DMS 273 (cell line): ENCODE measurements around the gene NENF.
A peak's percentile ranks its signal among the peaks of the same experiment; 100 is the strongest.
"Not testable (repeated sequence)": the region's sequence is repeated elsewhere in the genome, so short reads cannot be mapped to it uniquely, and the experiment has no call there.

Experiments used
- DNase-seq: peaks from one replicate; lab custom pipeline; 2025; ENCODE audit not compliant: unreplicated experiment; lab: John Stamatoyannopoulos, UW

Gene NENF

GRCh38 chr1:212432661-212433576, at the start of gene NENF:
TSS of gene NENF (plus strand) at chr1:212432920. CDS start at chr1:212432944, 24 bp downstream.
- peak; percentile 96 for DNase-seq

DNA sequence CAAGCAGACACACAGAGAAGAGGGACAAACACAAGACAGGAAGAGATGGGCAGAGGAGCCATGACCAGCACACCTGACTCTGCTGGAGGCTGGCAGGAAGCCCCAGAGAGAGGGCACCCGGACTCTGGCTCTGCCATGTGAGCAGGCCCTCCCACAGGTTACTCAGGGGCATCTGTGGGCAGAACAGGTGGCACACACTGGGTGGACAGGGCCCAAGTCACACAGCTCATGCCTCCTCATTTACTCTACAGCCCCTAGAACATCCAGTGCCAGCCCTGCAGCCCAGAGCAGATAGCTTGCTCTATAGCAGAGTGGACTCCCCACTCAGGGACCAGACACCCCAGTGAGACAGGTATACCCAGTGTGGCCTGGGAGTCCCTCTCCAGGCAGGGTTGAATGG, 46.7 kb upstream of the NENF start:
- no peak for DNase-seq

DNA sequence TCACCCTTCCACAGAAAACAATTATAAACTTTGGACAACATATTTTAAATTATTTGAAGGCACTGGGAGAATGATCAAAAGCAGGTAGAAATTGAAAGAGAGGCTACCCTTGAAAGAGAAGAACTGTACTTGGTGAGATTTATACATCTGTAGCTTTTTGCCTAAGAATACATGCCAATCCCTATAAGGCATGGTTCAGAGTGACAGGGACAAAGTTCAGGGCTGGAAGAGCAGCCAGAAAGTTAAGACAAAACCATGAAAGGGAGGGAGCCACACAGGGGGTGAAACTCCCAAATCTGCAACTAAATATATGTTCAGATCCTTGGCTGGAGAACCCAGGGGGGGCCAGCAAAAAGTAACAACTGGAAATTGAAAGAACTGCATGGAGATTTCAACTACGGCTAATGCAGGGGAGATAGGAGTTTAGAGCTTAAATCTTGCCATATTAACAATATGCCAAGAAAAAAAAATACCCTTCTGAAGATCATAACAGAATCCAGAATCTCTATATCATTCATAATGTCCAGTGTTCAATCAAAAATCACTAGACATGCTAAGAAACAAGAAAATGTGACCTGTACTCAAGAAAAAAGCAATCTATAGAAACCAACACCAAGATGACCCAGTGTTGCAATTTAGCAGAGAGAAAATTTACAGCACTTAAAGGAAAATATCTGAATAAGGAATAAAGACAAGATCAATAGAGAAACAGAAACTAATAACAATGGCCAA, 43.6 kb upstream of the NENF start:
- DNase-seq = no peak

DNA sequence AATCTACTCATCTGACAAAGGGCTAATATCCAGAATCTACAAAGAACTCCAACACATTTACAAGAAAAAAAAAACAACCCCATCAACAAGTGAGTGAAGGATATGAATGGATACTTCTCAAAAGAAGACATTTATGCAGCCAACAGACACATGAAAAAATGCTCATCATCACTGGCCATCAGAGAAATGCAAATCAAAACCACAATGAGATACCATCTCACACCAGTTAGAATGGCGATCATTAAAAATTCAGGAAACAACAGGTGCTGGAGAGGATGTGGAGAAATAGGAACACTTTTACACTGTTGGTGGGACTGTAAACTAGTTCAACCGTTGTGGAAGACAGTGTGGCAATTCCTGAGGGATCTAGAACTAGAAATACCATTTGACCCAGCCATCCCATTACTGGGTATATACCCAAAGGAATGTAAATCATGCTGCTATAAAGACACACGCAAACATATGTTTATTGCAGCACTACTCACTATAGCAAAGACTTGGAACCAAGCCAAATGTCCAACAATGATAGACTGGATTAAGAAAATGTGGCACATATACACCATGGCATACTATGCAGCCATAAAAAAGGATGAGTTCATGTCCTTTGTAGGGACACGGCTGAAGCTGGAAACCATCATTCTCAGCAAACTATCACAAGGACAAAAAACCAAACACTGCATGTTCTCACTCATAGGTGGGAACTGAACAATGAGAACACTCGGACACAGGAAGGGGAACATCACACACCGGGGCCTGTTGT, 36.9 kb upstream of the NENF start:
- not testable (repeated sequence) for DNase-seq

GRCh38 chr1:212396638-212397037, 36.1 kb upstream of the NENF start:
- no peak for DNase-seq

- no peak for DNase-seq
Observed at GRCh38 chr1:212397171-212397570, 35.5 kb upstream of the NENF start.

GRCh38 chr1:212401042-212401441, 31.7 kb upstream of the NENF start:
- no peak for DNase-seq

DNA sequence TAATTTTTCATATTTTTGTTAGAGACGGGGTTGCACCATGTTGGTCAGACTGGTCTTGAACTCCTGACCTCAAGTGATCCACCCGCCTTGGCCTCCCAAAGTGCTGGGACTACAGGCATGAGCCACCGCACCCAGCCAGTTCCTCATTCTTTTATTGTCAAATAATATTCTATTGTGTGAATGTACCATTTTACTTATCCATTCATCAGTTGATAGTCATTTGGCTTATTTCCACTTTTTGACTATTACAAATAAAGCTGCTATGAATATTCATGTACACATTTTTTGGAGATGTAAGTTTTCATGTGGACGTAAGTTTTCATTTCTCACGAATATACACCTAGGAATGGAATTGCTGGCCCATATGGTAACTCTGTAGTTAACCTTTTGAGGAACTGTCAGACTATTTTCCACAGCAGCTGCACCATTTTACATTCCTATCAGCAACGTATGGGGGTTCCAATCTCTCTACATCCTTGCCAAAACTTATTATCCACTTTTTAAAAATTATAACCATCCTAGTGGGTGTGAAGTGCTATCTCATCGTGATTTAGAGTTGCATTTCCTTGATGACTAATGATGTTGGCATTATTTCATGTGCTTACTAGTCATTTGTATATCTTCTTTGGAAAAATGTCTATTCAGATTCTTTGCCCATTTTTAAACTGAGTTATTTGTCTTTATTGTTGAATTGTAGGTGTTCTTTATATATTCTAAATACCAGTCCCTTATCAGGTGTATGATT, 30.7 kb upstream of the NENF start:
- DNase-seq = no peak

DNA sequence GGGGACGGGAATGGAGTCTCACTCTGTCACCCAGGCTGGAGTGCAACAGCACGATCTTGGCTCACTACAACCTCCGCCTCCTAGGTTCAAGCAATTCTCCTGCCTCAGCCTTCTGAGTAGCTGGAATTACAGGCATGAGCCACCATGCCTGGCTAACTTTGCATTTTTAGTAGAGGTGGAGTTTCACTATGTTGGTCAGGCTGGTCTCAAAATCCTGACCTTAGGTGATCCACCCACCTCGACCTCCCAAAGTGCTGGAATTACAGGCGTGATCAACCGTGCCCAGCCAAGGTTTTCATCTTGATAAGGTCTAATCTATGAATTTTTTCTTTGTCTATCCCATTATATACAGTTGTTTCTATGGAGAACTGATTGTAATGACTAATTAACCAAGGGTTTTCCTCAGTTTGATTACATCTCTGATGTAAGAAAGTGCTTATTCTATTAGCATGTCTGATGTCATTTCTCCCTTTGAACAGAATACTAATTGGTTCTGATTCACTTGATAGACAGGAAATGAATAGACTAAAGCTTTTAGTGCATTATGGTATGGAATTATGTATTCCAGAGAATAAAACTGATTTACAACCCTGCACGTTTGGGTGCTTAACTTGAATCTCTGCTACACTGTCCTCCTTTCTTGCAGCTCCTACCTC, 29.9 kb upstream of the NENF start:
- DNase-seq = no peak

- DNase-seq = no peak
Observed at GRCh38 chr1:212410231-212410820, 22.4 kb upstream of the NENF start.

DNA sequence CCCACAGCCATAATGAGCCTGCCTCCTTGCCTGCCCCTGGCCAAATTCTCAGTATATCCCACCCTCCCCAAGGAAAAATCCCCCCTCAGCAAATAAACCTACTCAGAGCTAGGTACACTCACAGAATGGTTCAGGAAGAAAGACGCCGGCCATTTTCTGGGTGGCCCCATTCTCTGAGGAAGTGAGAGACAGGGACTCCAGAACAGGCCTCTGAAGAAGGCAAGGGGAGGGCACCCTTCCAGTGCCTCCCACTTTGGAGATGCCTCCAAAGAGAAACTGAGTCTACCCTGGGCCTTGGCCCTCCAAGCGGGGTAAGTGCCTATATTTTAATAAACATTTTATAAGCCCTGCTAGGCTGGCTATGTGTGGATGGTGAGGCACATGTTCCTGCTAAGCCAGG, 20.3 kb upstream of the NENF start:
- DNase-seq = no peak

DNA sequence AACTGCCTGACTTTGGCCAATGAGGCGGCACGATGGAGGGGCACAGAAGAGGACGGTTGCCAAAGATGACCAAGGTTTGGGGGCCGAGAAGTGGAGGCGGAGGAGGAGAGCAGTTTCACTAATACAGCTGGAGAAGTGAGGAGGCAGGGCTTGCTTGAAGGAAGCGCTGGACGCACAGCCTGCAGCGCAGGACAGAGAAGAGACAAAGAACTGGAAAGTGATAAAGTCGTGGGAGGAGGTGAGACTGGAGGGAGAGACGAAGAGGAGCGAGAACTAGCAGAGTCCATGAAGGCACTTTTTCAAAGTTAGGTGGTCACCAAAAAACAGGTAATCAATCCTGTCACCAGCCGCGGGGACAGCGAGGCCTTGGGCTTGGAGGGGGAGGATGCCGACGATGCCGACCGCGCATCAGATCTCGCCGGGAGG, 18.8 kb upstream of the NENF start:
- no peak for DNase-seq

GRCh38 chr1:212414328-212415106, 18.2 kb upstream of the NENF start, which contains the start of gene PACC1:
TSS of gene PACC1 (minus strand) at chr1:212414886. CDS start at chr1:212414757, 129 bp downstream.
- peak; percentile 97 for DNase-seq

DNA sequence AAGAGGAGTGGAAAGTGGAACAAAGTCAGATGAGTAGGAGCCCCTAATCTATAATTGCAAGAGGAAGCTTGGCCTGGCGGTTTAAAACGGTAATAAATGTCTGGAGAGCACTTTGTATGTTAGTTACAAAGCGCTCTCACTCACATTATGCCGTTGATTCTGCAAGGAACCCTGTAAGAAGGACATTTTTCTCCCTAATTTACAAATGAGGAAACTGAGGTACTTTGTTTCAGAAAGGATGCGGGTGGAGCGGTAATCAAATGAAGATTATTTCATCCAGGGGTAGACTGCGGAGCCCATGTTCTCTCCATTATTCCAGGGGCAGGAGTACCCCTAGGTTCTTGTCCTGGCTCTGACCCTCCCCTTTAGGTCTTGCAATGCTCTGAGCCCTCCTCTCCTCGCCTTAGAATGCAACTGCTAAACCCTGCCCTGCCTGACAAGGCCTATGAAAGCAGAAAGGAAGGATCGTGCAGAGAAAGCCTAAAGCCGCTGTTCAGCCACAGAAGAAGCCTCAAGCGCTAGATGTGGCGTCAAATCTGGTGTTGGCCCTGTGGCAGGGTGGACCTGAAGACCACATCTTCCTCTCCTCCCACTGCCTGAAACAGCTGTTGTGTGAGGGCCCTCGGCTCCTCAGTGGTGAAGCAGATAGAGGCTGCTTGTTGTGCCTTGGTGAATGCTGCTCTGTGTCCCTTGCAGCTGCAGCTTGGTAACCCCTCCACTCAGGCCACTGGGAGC, 17.4 kb upstream of the NENF start:
- DNase-seq = no peak

DNA sequence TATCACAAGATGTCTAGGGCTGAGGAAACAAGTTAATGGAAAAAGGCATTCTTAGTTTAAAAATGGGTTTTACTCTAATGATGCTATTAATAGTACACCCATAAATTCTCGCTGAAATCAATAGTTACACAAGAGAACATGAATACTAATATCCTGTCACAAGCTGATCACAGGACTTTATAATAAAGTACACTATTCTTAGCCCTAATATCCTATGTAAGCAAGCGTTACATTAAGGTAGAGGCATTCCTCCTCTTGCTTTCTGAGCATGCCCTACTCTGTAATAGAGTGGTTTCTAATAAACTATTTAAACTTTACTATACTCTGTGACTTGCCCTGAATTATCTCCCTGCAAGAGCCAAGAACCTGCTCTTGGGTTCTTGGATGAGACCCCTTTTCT, 11.6 kb upstream of the NENF start:
- DNase-seq = no peak

DNA sequence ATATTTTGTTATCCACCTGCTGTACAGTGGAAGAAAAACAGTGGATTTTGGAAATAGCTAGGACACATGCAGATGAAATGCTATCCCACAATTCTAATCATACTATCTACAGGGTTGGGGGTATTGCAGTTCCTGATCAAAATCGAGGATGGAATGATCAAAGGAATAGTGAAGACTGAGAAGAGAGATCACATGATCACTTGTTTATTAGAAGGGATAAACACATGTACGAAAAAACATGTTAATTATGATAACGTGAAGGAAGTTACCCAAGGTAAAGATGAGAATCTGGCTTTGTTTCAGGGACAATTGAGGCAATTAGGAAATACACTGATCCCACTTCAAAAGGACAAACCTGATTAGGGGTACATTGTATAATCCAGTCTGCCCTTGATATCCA, 8.8 kb upstream of the NENF start:
- DNase-seq = no peak

DNA sequence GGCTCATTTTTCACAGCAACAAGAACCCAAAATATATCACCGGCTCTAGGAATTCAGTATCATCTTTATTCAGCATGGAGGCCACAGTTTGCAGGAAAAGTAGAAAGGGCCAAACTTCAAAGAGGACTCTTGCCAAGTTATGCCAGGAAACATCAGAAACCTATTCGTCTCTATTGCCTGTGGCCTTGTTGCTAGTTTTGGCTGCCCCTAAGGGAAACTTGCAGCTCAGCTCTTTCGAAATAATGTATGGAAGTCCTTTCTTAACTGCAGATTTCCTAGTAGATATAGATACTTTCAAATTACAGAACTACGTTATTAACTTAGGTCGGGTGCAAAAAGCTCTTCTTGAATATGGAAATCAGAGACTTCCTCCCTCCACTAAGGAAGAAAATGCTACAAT, 4.2 kb upstream of the NENF start:
- no peak for DNase-seq

- DNase-seq = no peak
Observed at GRCh38 chr1:212430416-212430815, 2.3 kb upstream of the NENF start.
